Measurements from ENCODE around the gene ANGPTL8.

The ANGPTL8 gene

GRCh38 chr19:11261971-11262839, 22.8 kb downstream of the ANGPTL8 start, which contains the start of gene DOCK6:
TSS of gene DOCK6 (minus strand) at chr19:11262524. CDS start at chr19:11262440, 84 bp downstream.
- no peak for TF ChIP-seq EP300 (IDR thresholded peaks at IDR 0.05; ENCODE audit: borderline replicate concordance)
- TF ChIP-seq RAD21 (IDR thresholded peaks at IDR 0.05; ENCODE audit: low read depth) = no peak
- no peak for TF ChIP-seq TEAD4 (IDR thresholded peaks at IDR 0.05)
- TF ChIP-seq TCF12 (IDR thresholded peaks at IDR 0.05; ENCODE audit: low read depth) = peak; percentile 41; the same call in 1 of the 2 replicates
- peak; percentile 90 for TF ChIP-seq ZBTB7A (IDR thresholded peaks at IDR 0.05; ENCODE audit: low read depth)
- TF ChIP-seq NFIC (IDR thresholded peaks at IDR 0.05) = no peak
- no peak for TF ChIP-seq CEBPB (IDR thresholded peaks at IDR 0.05)
- no peak for TF ChIP-seq TAF1 (IDR thresholded peaks at IDR 0.05; ENCODE audit: low read depth)
- no peak for TF ChIP-seq REST (IDR thresholded peaks at IDR 0.05; ENCODE audit: low read depth)
- 0 out of 2 replicates have a peak, but pooled peaks have one; percentile 54 for TF ChIP-seq YY1 (IDR thresholded peaks at IDR 0.05; ENCODE audit: low read depth)
- TF ChIP-seq, protein P1, sequence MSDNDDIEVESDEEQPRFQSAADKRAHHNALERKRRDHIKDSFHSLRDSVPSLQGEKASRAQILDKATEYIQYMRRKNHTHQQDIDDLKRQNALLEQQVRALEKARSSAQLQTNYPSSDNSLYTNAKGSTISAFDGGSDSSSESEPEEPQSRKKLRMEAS (IDR thresholded peaks at IDR 0.05) = peak; percentile 35; the same call in 1 of the 2 replicates
- no peak for TF ChIP-seq FOXM1 (IDR thresholded peaks at IDR 0.05; ENCODE audit: borderline replicate concordance, low read depth)
- no peak for TF ChIP-seq EGR1 (IDR thresholded peaks at IDR 0.05)
- no peak for TF ChIP-seq CREB1 (IDR thresholded peaks at IDR 0.05; ENCODE audit: low read depth)
- peak; percentile 68; the same call in 1 of the 2 replicates for TF ChIP-seq USF1 (IDR thresholded peaks at IDR 0.05)

- TF ChIP-seq TCF12 (IDR thresholded peaks at IDR 0.05; ENCODE audit: low read depth) (no peak), CREB1 (IDR thresholded peaks at IDR 0.05; ENCODE audit: low read depth) (no peak), EGR1 (IDR thresholded peaks at IDR 0.05) (no peak), ZBTB7A (IDR thresholded peaks at IDR 0.05; ENCODE audit: low read depth) (no peak)
Measured at GRCh38 chr19:11263726-11264125, 24.3 kb downstream of the ANGPTL8 start.

DNA sequence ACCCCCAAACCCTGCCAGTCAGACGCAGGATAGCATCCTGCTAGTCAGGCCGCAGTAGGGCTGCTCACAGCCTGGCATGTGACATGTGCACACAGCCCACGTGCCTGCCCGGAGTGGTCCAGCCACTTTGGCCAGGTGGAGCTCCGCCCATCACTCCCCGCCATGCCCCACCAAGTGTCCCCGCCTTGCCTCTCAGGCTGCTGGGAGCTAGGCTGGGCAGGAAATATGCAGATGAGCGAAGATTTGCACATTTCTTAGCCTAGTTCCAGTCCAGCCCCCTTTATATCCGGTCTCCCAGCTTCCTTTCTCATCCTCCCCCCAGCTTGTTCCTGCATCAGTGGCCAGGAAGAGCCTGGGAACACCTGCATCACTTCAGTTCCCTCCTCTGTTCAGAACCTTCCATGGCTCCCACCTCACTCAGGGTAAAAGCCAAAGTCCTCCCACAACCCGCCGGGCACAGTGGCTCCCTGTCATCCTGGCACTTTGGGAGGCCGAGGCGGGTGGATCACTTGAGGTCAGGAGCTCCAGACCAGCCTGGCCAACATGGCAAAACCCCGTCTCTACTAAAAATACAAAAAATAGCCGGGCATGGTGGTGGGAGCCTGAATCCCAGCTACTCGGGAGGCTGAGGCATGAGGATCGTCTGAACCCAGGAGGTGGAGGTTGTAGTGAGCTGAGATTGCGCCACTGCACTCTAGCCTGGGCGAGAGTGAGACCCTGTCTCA, 25.2 kb downstream of the ANGPTL8 start:
- TF ChIP-seq, protein P1 (IDR thresholded peaks at IDR 0.05) = peak; percentile 99
- TF ChIP-seq REST (IDR thresholded peaks at IDR 0.05; ENCODE audit: low read depth) = no peak
- peak; percentile 53; the same call in 1 of the 2 replicates for TF ChIP-seq TCF12 (IDR thresholded peaks at IDR 0.05; ENCODE audit: low read depth)
- no peak; the same call in 1 of the 2 replicates for TF ChIP-seq RAD21 (IDR thresholded peaks at IDR 0.05; ENCODE audit: low read depth)
- peak; percentile 14; the same call in 1 of the 2 replicates for TF ChIP-seq EGR1 (IDR thresholded peaks at IDR 0.05)
- peak; percentile 95 for TF ChIP-seq USF1 (IDR thresholded peaks at IDR 0.05)

GRCh38 chr19:11265177-11265784, 25.9 kb downstream of the ANGPTL8 start:
- TF ChIP-seq USF1 (IDR thresholded peaks at IDR 0.05) (no peak), CEBPB (IDR thresholded peaks at IDR 0.05) (no peak), TAF1 (IDR thresholded peaks at IDR 0.05; ENCODE audit: low read depth) (no peak), RAD21 (IDR thresholded peaks at IDR 0.05; ENCODE audit: low read depth) (no peak), YY1 (IDR thresholded peaks at IDR 0.05; ENCODE audit: low read depth) (no peak), EGR1 (IDR thresholded peaks at IDR 0.05) (no peak), REST (IDR thresholded peaks at IDR 0.05; ENCODE audit: low read depth) (no peak), NFIC (IDR thresholded peaks at IDR 0.05) (no peak), CREB1 (IDR thresholded peaks at IDR 0.05; ENCODE audit: low read depth) (no peak), FOXM1 (IDR thresholded peaks at IDR 0.05; ENCODE audit: borderline replicate concordance, low read depth) (no peak), TCF12 (IDR thresholded peaks at IDR 0.05; ENCODE audit: low read depth) (no peak), ZBTB7A (IDR thresholded peaks at IDR 0.05; ENCODE audit: low read depth) (no peak), TEAD4 (IDR thresholded peaks at IDR 0.05) (no peak), EP300 (IDR thresholded peaks at IDR 0.05; ENCODE audit: borderline replicate concordance) (no peak)
- TF ChIP-seq, protein P1 (IDR thresholded peaks at IDR 0.05) = no peak
